KMS-11 (cell line): ENCODE results near the gene GDI2.

Experiments used
- H2AFZ ChIP-seq: fragments of 200-600 bp; sonication (generic); 2 replicates; pipeline ENCODE4 v1.6.1; 2016; ENCODE audit warnings: antibody characterized with exemption, mixed run types, low read depth
- H3K27ac ChIP-seq: fragments of 200-600 bp; sonication (generic); 2 replicates; pipeline ENCODE4 v1.6.1; 2016; ENCODE audit warnings: mild to moderate bottlenecking, mixed run types
- H3K27me3 ChIP-seq: fragments of 200-600 bp; sonication (generic); 2 replicates; pipeline ENCODE4 v1.6.1; 2017; ENCODE audit warnings: mild to moderate bottlenecking, low read depth, mixed run types, moderate library complexity; ENCODE audit not compliant: insufficient read depth
- H3K36me3 ChIP-seq: fragments of 200-600 bp; sonication (generic); 2 replicates; pipeline ENCODE4 v1.6.1; 2017; ENCODE audit warnings: mild to moderate bottlenecking, mixed run types; ENCODE audit not compliant: insufficient read depth
- H3K4me1 ChIP-seq: fragments of 200-600 bp; sonication (generic); 2 replicates; pipeline ENCODE4 v1.6.1; 2016; ENCODE audit warnings: mild to moderate bottlenecking, low read depth, mixed run types; ENCODE audit not compliant: poor library complexity, severe bottlenecking
- H3K4me2 ChIP-seq: fragments of 200-600 bp; sonication (generic); 2 replicates; pipeline ENCODE4 v1.7.0; 2016; ENCODE audit warnings: mild to moderate bottlenecking, mixed run types
- H3K4me3 ChIP-seq: fragments of 200-600 bp; sonication (generic); IDR thresholded peaks from 2 replicates; pipeline ENCODE4 v1.6.1; 2017; ENCODE audit warnings: low read depth, low read length, mixed read lengths; ENCODE audit not compliant: insufficient read depth
- H3K79me2 ChIP-seq: fragments of 200-600 bp; sonication (generic); 2 replicates; pipeline ENCODE4 v1.6.1; 2016; ENCODE audit warnings: low read depth, mixed run types; ENCODE audit not compliant: insufficient read depth
- H3K9ac ChIP-seq: fragments of 200-600 bp; sonication (generic); 2 replicates; pipeline ENCODE4 v1.6.1; 2016; ENCODE audit warnings: mild to moderate bottlenecking, mixed run types
- H4K20me1 ChIP-seq: fragments of 200-600 bp; sonication (generic); 2 replicates; pipeline ENCODE4 v1.6.1; 2016; ENCODE audit warnings: mild to moderate bottlenecking, mixed run types; ENCODE audit not compliant: insufficient read depth
- CTCF ChIP-seq: fragments of 200-600 bp; sonication (generic); conservative IDR thresholded peaks from 2 replicates; pipeline ENCODE4 v1.6.1; 2017; ENCODE audit warnings: low read depth, mild to moderate bottlenecking, antibody characterized with exemption, low read length, moderate library complexity, mixed read lengths

GDI2 gene

GRCh38 chr10:5813341-5814109, at the start of gene GDI2:
Gene GDI2, minus strand, starts transcription at chr10:5813434. Its CDS starts 176 bp downstream, at chr10:5813258.
- Histone ChIP-seq H3K27ac (peak within 1 kb of the TSS; percentile 96), H2AFZ (peak within 1 kb of the TSS; percentile 64), H3K4me3 (no peak within 1 kb of the TSS), H3K4me2 (peak within 1 kb of the TSS; percentile 78), H3K79me2 (peaks cover 46% of the 10 kb centered on the region), H3K27me3 (no peaks in the 10 kb centered on the region), H3K4me1 (peaks cover 45% of the 10 kb centered on the region), H3K9ac (peak within 1 kb of the TSS; percentile 99), H4K20me1 (peaks cover 34% of the 10 kb centered on the region), H3K36me3 (no peaks in the 10 kb centered on the region)
- no peak for TF ChIP-seq CTCF

DNA sequence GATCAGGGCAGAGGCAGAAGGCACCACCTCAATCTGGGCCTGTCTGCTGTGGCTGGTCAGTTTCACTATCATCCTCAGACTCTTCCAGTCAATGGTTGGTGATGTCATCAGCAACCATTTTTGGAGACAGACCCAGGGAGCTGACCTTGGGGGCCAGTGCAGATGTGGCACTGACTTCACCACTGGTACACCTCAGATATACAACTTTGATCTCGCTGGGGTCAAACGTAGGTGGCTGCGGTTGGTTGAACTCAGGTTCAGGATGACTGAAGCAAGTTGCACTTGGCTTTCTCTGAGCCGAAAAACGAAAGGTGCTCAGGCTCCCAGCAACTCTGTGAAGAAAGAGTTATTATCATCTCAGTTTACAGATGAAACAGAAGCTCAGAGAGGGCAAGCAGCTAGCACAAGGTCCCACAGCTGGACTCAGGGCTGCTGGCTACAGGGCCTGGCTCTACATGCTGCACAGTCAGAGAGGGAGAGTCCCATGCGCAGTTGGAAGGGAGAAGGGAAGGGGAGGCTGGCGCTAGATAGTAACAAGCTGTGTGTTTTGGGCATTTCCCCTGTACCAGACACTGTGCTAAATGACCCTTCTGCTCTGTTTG, 49.2 kb upstream of the GDI2 start:
- Histone ChIP-seq H4K20me1 (no peaks in the 10 kb centered on the region), H3K4me2 (peak overlapping the region; percentile 31; the same call in 1 of the 2 replicates), H3K36me3 (no peaks in the 10 kb centered on the region), H2AFZ (no peak overlapping the region; the same call in 1 of the 2 replicates), H3K4me3 (no peak overlapping the region), H3K4me1 (peaks cover 9% of the 10 kb centered on the region), H3K79me2 (no peaks in the 10 kb centered on the region), H3K9ac (no peak overlapping the region), H3K27me3 (no peaks in the 10 kb centered on the region), H3K27ac (no peak overlapping the region)
- no peak for TF ChIP-seq CTCF

DNA sequence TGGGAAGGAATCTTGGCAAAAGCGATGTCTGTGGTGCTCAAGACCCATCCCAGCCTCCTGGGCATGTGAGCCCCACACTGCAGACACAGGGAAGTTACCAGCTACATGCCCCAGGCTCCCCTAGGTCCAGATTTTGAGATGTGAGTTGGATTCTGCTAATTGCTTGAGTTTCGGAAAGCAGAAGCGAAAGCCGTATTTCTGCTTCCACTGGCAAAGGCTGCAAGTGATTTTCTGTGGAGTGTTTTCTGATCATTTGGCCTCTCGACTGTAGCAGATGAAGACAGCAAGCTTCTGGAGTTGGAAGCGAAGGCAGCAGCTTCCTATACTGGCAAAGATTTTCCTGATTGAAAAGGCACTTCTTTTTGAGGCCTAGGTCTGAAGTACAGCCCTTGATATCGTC, 46.8 kb upstream of the GDI2 start:
- peaks cover 9% of the 10 kb centered on the region for H3K4me1 ChIP-seq
- no peak overlapping the region for H2AFZ ChIP-seq
- TF ChIP-seq CTCF: no peak
- no peak overlapping the region for H3K4me2 ChIP-seq
- H3K9ac ChIP-seq: no peak overlapping the region
- no peak overlapping the region for H3K4me3 ChIP-seq
- H3K79me2 ChIP-seq: no peaks in the 10 kb centered on the region
- H4K20me1 ChIP-seq: no peaks in the 10 kb centered on the region
- H3K36me3 ChIP-seq: no peaks in the 10 kb centered on the region
- no peak overlapping the region for H3K27ac ChIP-seq
- no peaks in the 10 kb centered on the region for H3K27me3 ChIP-seq

DNA sequence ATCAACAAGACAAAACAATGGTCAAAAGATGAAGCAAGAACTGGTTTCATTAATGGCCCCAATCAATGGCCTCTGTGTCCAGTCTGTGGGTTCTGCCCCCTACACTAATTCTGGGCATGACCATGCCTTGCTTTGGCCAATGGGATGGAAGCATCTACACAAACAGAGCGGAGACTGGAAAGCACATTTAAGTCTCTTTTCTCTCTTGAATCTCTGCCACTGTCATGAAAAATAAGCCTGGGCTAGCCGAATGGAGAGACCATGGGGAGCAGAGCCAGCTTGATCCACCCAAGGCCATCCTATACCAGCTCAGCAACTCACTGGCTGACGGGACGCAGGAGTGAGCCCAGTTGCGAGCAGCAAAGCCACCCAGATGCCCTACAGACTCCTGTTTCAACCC, 45.6 kb upstream of the GDI2 start:
- no peaks in the 10 kb centered on the region for H4K20me1 ChIP-seq
- no peaks in the 10 kb centered on the region for H3K79me2 ChIP-seq
- H3K9ac ChIP-seq: no peak overlapping the region
- H3K4me3 ChIP-seq: no peak overlapping the region
- no peak for TF ChIP-seq CTCF
- no peak overlapping the region for H3K4me2 ChIP-seq
- H3K36me3 ChIP-seq: no peaks in the 10 kb centered on the region
- H3K27ac ChIP-seq: no peak overlapping the region
- H2AFZ ChIP-seq: no peak overlapping the region
- H3K4me1 ChIP-seq: peaks cover 9% of the 10 kb centered on the region
- H3K27me3 ChIP-seq: no peaks in the 10 kb centered on the region
